Activated CD8-positive, alpha-beta memory T cell treated with anti-CD3 and anti-CD28 coated beads, Interleukin-2, amount 50 U/mL, for 24 hours (primary cell): ENCODE data around the gene MED1.
"Not testable (repeated sequence)": the region's sequence is repeated elsewhere in the genome, so short reads cannot be mapped to it uniquely, and the experiment has no call there.

Experiments used
- DNase-seq: peaks from one replicate; pipeline ENCODE4 v3.0.0-alpha.2; 2020; ENCODE audit errors: extremely low read depth

Gene MED1

DNA sequence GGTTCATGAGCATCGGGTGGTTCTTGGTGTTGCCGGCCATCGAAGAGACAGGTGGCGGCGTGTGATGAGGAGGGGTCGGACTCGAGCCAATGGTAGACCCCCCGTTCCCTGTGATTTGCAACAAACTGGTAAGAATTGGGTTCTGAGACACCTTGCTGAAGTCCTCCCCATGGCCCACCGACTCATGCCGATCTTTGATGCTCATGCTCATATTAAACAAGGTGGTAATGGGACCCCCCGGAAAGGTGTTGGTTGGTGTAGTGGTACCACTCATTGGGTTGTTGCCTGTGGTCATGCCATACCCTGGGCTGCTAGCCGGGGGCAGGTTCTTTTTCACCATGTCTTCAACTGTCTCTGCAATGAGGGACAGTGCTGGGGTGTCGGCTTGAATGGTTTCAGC is 40.8 kb downstream of the MED1 start:
- DNase-seq = no peak

DNA sequence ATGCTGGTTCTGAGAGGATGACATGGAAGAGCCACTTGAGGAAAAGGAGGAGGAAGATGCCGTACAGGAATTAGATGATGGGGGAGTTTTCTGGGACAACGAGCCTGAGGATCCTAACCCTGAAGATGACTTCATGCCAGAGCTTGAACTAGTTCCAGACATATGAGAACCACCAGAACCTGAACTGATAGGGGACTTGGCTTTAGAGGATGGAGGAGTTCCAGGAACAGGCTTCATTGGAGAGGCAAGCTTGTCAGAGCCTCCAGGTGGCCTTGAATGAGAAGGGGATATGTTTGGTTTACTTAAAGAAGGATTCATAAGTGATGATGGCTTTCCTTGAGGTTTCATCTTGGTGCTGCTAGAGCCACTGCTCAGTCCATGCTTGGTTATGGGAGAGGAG is 42.7 kb downstream of the MED1 start:
- DNase-seq = no peak

DNA sequence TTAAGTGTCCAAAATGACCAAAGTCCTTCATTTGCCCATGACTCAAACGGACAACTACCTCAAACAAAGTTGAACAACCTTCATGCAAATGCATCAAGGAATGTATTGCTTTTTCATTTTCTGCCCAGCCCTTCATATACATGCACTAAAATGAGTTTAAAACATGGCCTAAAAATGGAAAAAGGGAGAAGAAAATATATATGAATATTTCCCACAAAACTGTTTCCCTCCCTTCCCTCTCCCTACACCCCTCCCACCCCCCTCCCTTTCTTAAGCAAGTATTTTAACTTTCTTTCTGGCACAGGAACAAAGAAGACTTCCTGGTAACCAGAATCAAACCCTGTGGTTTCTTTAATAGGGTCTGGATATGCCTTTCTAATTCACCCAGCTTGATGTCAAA is 44.1 kb downstream of the MED1 start:
- no peak for DNase-seq

DNA sequence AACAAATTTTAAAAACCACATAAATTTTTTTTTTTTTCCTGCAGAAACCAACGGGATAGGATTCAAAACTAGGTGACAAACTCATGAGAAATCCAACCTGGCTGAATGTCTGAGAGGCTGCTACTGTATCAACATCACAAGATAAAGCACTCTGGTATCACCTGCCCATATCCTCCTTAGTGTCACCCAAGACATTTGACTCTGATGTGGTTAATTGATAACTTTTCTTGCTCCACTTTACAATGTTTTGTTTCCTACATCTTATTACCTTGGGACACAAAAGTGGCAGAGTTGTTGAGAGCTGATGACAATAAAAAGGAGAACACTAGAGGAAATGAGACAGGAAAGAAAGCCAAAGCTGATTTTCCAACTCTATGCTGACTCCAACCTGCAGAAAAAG is 45.6 kb downstream of the MED1 start:
- DNase-seq = no peak

DNA sequence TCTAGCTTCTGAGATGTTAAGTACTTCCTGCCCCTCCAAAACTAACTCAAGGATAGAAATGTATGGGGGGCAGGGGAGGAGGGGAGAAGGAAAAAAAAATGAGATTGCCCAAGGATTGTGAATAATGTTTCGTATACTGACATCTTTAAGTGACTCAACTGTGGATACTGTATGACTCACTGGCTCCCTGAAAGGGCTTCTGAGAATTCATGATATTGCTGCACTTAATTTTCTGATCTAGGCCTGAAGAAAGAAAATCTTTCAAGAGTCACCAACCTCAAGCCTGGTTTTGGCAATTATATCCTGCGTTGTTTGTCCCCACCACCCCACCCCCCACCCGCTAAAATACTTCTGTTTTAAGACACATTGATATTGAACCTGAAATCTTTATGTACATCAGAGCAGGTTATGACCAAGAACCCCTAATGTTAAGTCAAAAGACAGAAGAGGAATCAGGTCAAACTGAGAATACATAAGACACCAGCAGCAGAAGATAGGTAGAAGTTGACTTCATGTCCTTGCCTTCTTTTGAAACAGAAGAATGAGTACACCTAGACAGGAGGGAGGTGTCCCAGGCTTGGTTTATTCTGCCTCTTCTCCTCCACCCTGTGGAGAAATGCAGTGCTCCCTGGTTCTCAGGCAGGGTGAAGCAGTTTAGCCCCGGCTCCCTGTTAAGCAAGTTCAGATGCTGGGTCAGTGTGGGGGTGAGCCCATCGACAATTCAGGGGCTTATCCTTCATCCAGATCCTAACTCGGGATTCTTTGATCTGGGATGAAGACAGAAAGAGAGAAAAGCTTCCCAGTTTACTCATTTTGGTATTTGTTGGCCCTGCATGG is 46.3 kb downstream of the MED1 start:
- DNase-seq = no peak

DNA sequence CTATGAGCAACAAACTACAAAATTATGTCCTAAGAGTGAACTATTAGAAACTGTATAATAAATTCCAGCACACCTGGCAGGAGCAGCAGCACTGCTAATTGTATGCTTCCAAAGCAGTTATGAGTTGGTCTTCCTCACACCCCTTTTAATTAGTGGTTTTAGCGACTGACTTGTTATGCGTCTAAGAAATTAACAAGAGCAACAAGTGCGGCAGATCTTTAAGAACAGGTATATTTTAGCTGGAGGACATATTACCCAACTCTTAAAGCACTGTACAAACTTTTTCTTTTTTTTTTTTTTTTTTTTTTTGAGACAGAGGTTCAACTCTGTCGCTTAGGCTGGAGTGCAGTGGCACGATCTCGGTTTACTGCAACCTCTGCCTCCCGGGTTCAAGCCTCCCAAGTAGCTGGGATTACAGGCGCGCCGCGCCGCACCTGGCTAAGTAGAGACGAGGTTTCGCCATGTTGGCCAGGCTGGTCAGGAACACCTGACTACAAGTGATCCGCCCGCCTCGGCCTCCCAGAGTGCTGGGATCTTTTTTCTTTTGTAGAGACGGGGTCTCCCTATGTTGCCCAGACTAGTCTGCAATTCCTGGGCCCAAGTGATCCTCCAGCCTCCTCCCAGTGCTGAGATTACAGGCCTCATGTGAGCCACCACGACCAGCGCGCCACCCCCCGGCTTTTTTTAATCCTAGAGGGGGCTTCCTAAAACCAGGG is 48.0 kb downstream of the MED1 start:
- DNase-seq = no peak

DNA sequence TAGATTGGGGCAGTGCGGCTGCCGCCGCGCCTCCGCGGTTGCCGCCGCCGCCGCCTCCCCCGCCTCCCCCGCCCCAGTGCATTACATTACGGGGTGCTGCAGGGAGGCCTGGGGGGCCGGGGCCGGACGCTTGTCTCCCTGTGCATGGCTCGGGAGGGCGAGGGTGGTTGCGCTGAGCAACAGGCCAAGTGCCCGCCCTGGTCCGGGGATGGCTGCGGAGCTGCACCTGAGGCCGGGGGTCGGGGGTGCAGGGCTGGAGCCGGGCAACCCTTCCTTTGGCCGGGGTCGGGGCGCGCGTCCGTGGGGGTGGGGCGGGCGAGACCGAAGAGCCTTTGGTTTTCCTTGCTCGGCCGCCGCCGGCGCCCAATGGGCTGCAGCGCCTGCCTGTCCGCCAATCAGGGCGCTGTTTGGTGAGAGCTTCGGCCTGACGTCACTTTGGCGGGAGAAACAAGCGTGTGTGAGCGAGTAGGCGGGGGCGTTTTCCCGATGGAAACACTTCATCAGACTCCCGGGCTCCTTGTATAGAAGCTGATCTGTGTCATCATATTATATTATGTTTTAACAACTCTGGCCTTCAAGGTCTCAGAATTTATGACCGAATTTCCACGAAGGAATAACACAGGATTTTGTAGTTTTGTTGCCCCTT is 48.7 kb downstream of the MED1 start:
- DNase-seq = peak; percentile 73

DNA sequence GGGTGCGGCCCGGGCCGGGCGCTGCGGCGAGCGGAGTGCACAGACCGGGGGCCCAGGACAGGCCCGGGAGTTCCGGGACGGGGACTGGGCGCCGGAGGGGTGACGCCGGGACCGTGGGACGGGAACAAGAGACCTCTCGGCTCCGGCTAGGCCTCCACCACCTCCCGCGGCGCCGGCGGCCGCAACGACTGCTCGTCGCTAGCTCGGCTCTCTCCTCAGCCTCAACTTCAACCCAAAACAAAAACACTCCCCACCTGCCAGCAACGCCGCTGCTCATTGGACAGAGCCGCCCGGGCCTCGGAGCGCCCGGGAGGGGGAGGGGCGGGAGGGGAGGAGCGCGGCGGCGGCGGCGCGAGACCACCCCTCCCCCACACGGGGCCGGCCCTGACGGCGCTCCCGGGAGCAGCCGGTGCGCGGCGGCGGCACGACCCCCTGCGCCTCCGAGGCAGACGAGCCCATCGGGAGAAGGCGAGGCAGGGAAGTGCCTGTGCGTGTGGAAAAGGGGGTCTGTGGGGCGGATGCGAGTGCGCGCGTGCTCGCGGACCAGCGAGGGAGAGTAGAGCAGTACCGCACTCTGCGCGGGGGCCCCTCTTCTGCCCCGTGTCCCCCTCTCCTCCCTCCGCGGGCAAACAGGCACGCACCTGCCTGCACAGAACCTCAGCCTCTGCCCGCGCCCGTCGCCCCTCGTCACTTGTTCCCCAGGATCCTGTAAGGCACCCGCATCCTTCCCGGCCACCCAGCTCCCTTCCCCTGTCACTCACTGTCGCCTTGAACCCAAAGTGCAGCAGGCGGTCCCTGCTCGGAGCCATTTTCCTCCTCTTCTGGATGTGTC is 49.4 kb downstream of the MED1 start, which contains the start of gene FBXL20:
FBXL20 (minus strand) TSS at position 215 of the 832 bp plus-strand sequence. CDS start 224 bp downstream, outside the sequence.
- peak; percentile 80 for DNase-seq

DNA sequence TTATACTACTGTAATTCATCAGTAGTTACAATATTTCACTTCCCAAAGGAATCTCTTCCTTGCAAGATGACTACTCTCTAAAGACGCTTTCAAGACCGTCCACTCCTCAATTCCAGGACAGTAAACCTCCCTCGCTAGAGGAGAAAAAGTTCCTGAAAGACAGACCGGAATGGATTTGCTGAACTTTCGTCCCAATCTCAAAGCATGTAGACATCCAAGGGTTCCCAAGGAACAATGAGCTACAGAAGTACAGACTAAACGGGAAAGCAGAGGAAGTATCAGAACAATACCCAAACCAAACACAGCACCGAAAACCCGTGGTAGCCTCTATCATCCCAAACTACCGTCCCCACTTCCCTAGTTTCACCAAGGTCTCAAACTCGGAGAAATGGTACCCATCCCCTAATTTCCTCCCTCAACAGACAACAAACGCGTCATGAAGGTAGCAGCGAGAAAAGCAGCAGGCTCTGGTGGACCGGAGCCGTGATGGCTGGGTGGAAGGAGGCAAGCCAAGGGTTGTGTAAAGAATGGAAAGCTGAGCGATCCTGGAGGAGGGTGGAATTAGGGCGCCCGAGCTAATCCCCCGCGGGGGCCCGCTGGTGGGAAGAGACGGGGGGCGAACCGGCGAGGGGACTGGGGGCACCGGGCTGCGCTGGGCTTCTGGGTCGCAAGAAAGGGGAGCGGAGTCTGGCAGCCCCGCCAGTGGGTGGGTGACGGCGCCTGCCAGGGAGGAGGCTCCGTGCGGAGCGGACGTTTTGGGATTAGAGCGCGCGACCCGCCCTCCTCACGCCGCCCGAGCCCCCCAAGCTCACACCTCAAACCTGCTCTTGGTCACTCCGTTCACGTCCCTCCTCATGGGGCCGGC is 50.3 kb downstream of the MED1 start:
- no peak for DNase-seq

DNA sequence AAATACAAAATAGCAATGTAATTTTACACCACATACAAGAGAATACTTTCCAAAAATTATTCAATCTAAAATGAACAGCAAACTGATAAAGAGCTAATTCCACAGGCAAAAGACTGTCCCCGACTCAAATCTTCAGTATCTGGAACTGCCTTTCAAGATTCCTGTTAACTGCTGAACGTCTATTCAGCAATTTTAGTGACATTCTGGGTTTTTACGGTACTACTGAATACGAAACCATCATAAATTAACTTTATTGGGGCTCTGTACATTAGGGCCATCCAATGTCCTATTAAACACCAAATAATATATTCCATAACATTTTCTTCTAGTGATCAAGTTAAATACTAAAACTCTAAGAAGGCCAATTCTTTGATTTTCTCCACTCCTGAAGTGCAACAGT is 51.3 kb downstream of the MED1 start:
- no peak for DNase-seq

DNA sequence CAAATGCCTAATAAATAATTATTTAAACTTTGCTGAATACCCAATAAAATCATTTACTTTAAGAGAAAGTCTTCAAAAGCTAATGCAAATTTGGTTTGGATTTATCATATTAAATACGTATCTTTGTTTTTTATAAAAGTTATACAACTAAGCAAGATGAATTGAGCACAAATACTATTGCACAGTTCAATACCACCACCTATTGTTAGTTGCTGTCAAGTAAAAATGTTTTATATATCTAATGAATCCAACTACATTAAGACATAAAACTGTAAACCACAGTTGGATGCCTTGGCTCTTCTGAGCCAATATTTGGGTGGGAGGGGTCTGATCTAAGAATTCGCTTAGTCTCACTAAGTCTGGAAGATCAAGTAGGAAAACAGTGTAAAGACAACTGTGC is 57.3 kb downstream of the MED1 start:
- DNase-seq = no peak

DNA sequence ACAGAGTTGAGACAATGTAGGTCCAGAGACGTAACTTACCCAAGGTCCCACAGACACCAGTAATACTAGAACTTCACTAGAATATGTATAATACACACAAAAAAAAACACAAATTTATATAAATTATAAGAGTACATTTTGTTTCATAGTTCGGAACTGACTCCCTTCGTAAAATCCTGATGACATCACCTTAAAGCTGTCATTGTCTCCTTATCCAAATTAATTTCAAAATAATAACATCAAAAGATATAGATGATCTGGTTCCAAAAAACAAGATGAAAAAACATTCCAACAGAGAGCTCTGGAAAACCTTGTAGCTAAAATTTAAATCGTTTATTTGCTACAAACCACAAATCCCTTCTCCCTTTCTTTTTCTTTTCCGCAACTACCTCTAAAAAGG is 59.6 kb downstream of the MED1 start:
- DNase-seq = no peak

DNA sequence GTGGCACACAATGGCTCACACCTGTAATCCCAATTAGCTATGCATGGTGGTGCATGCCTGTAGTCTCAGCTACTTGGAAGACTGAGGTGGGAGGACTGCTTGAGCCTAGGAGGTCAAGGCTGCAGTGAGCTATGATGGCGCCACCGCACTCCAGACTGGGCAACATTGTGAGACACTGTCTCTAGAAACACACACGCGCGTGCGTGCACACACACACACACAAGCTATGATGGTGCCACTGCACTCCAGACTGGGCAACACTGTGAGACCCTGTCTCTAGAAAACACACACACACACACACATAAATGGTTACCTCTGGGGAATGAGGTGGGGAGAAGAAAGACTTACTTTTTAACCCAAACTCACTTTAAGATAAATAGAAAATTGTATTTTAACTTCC is 66.0 kb downstream of the MED1 start:
- DNase-seq = no peak

DNA sequence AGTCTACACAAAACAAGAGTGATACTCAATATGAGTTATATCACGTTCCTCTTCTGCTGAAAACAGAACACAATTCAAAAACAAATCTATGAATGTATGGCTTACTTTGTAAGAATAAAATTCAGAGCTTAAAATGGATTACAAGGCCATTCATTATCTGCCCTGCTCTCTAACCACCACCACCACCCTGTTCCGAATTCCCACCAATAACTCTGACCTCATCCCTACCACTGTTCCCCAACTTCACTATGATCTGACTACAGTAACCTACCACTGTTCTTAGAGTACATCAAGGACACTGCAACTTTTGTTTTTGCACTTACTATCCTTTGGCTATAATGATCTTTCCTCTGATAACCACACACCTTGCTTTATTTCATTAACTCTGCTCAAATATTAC is 70.9 kb downstream of the MED1 start:
- no peak for DNase-seq

DNA sequence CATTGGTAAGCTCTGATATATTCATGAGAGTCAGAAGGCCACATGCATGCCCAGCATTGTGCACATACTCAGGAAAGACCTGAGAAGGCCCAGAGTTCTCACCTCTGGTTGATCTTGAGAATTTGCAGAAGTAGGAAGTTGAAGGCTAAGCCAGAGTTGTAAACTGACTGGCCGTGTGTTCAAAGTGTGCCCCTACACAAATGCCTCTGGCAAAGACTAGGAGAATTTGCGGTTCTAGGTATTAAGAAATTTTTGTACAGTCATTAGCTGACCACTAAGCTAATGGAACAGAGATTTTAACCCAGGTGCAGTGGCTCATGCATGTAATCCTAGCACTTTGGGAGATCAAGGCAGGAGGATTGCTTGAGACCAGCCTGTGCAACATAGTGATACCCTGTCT is 74.6 kb downstream of the MED1 start:
- no peak for DNase-seq

DNA sequence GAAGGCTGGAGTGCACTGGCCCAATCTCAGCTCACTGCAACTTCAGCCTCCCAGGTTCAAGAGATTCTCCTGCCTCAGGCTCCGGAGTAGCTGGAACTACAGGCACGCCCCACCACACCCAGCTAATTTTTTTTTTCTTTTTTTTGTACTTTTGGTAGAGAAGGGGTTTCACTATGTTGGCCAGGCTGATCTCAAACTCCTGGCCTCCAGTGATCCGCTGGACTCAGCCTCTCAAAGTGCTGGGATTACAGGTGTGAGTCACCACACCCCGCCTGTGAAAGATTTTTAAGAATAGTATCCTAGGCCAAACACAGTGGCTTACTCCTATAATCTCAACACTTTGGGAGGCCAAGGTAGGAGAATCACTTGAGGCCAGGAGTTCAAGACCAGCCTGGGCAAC is 83.3 kb downstream of the MED1 start:
- DNase-seq = not testable (repeated sequence)

DNA sequence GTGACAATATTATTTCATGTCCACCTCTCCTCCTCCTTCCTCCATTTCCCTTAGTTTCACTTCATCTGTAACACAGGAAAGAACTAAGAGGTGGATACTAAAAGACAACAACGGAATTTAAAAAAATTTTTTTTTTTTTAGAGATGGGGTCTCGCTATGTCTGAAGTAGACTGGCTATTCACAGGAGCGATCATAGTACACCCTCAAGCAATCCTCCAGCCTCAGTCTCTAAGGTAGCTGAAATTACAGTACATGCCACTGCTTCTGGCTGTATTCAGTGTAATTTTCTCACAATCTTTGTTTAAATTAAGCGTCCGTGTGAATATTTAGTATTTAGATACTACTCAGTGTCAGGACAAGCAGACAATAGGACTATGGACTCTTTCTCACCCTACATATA is 85.2 kb downstream of the MED1 start:
- DNase-seq = no peak

DNA sequence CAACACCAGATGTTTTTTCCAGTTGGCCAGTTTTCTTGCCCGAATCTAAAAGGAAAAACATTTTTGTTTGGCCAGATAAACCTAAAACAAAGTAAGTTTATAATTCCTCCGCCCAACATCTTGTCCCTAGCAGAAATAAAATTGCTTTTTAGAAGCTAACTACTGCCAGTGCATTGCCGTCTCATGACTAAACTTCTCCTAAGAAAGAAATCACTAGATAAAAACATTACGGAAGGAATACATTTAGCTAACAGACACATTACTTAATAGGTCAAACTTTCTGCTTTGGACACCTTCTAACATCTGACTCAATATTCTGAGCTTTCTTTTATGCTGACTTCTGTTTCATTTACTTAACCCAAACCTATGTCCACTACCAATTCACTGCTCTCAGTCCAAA is 85.8 kb downstream of the MED1 start:
- no peak for DNase-seq

DNA sequence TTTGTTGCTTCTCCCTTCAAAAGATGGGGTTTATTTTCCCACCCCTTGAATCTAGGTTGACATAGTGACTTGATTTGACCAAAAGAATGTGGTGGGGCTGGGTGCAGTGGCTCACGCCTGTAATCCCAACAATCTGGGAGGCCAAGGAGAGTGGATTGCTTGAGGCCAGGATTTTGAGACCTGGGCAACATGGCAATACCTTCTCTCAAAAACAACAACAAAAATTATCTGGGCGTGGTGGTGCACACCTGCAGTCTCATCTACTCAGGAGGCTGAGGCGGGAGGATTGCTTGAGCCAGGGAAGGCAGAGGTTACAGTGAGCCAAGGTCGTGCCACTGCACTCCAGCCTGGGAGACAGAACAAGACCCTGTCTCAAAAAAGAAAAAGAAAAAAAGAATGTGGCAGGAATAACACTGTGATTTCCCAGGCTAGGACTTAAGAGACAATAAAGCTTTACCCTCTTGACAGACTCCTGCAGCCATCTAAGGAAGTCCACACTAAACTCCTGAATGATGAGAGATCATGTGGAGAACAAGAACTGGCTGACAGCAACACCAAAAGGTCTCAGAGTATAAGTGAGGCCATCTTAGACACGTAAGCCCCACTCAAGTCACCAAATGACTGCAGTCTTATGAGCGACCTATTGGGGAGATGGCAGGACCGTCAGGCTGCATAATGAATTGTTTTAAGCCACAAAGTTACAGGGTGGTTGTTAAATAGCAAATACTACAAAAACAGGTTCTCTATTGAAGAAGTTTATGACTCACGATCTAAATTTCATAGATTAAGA is 86.6 kb downstream of the MED1 start:
- no peak for DNase-seq

DNA sequence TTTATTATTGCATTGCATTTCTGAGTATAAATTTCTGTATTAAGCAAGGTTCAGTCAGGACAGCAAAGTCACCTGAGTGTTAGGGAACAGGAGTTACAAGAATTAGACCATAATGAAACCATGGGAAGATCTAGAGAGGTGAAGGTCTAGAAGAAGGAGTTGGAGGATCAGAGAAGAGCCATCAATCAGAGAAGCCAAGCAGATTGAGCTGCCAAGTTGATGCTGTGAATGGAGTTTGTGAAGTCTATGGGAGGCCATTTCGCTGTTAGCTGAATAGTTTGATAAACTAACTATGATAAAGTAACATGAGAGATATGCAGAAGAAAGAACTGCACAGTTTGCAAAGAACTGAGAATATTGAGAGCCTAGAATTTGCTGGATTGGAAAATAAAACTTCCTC is 90.0 kb downstream of the MED1 start:
- DNase-seq = no peak
